Measurements from ENCODE around the gene ZFPM1.
A peak's percentile ranks its signal among the peaks of the same experiment; 100 is the strongest.
"Not testable (repeated sequence)": the region's sequence is repeated elsewhere in the genome, so short reads cannot be mapped to it uniquely, and the experiment has no call there.

The ZFPM1 gene

GRCh38 chr16:88482630-88483391, 29.7 kb downstream of the ZFPM1 start:
- peaks cover 8% of the 10 kb centered on the region for H3K36me3 Mint-ChIP-seq
- ATAC-seq (no peak), DNase-seq (ENCODE audit: low spot score in 2 of 2) (no peak)
- H3K9me3 Mint-ChIP-seq = no peaks in the 10 kb centered on the region
- H3K4me3 Mint-ChIP-seq = no peak overlapping the region
- peaks cover 53% of the 10 kb centered on the region for H3K4me1 Mint-ChIP-seq
- H3K27ac Mint-ChIP-seq = no peak overlapping the region

- Mint-ChIP-seq H3K36me3 (peaks cover 8% of the 10 kb centered on the region), H3K4me1 (peaks cover 48% of the 10 kb centered on the region), H3K9me3 (no peaks in the 10 kb centered on the region), H3K27ac (peak overlapping the region; percentile 20), H3K4me3 (no peak overlapping the region)
- ATAC-seq (no peak), DNase-seq (ENCODE audit: low spot score in 2 of 2) (no peak)
These were observed 30.2 kb downstream of the ZFPM1 start for GRCh38 chr16:88483392-88483641.

- ATAC-seq (no peak), DNase-seq (ENCODE audit: low spot score in 2 of 2) (no peak)
- no peak overlapping the region for H3K4me3 Mint-ChIP-seq
- H3K9me3 Mint-ChIP-seq = no peaks in the 10 kb centered on the region
- peaks cover 8% of the 10 kb centered on the region for H3K36me3 Mint-ChIP-seq
- H3K4me1 Mint-ChIP-seq = peaks cover 33% of the 10 kb centered on the region
- no peak overlapping the region for H3K27ac Mint-ChIP-seq
These were observed 31.7 kb downstream of the ZFPM1 start for GRCh38 chr16:88484505-88485365.

GRCh38 chr16:88485366-88485741, 32.3 kb downstream of the ZFPM1 start:
- peaks cover 13% of the 10 kb centered on the region for H3K36me3 Mint-ChIP-seq
- H3K9me3 Mint-ChIP-seq; ATAC-seq; DNase-seq (ENCODE audit: low spot score in 2 of 2); H3K27ac Mint-ChIP-seq; H3K4me3 Mint-ChIP-seq: not testable (repeated sequence)
- H3K4me1 Mint-ChIP-seq = peaks cover 27% of the 10 kb centered on the region

- Mint-ChIP-seq H3K9me3 (no peaks in the 10 kb centered on the region), H3K36me3 (peaks cover 16% of the 10 kb centered on the region), H3K4me1 (peaks cover 24% of the 10 kb centered on the region), H3K4me3 (no peak overlapping the region), H3K27ac (no peak overlapping the region)
- ATAC-seq (no peak), DNase-seq (ENCODE audit: low spot score in 2 of 2) (no peak)
These were observed 33.5 kb downstream of the ZFPM1 start for GRCh38 chr16:88486398-88487123.

- Mint-ChIP-seq H3K27ac (no peak overlapping the region), H3K36me3 (peaks cover 16% of the 10 kb centered on the region), H3K4me3 (no peak overlapping the region), H3K9me3 (no peaks in the 10 kb centered on the region), H3K4me1 (peaks cover 19% of the 10 kb centered on the region)
- ATAC-seq (no peak), DNase-seq (ENCODE audit: low spot score in 2 of 2) (no peak)
These were observed 34.0 kb downstream of the ZFPM1 start for GRCh38 chr16:88487124-88487432.

- no peaks in the 10 kb centered on the region for H3K9me3 Mint-ChIP-seq
- no peak overlapping the region for H3K4me3 Mint-ChIP-seq
- H3K4me1 Mint-ChIP-seq = peaks cover 19% of the 10 kb centered on the region
- ATAC-seq (no peak), DNase-seq (ENCODE audit: low spot score in 2 of 2) (no peak)
- peaks cover 16% of the 10 kb centered on the region for H3K36me3 Mint-ChIP-seq
- no peak overlapping the region for H3K27ac Mint-ChIP-seq
These were observed 35.1 kb downstream of the ZFPM1 start for GRCh38 chr16:88487920-88488851.

- ATAC-seq (no peak), DNase-seq (ENCODE audit: low spot score in 2 of 2) (no peak)
- Mint-ChIP-seq H3K27ac (no peak overlapping the region), H3K9me3 (no peaks in the 10 kb centered on the region), H3K4me1 (peaks cover 8% of the 10 kb centered on the region), H3K4me3 (no peak overlapping the region), H3K36me3 (peaks cover 16% of the 10 kb centered on the region)
These were observed 36.2 kb downstream of the ZFPM1 start for GRCh38 chr16:88489163-88489741.

- Mint-ChIP-seq H3K36me3 (peaks cover 8% of the 10 kb centered on the region), H3K27ac (no peak overlapping the region), H3K4me1 (peaks cover 6% of the 10 kb centered on the region), H3K4me3 (no peak overlapping the region), H3K9me3 (no peaks in the 10 kb centered on the region)
- ATAC-seq (no peak), DNase-seq (ENCODE audit: low spot score in 2 of 2) (no peak)
These were observed 38.0 kb downstream of the ZFPM1 start for GRCh38 chr16:88491001-88491559.

GRCh38 chr16:88491560-88492310, 38.7 kb downstream of the ZFPM1 start:
- H3K27ac Mint-ChIP-seq = no peak overlapping the region
- H3K9me3 Mint-ChIP-seq = no peaks in the 10 kb centered on the region
- no peak for ATAC-seq
- no peak overlapping the region for H3K4me3 Mint-ChIP-seq
- H3K4me1 Mint-ChIP-seq = peaks cover 6% of the 10 kb centered on the region
- peaks cover 8% of the 10 kb centered on the region for H3K36me3 Mint-ChIP-seq
- no peak for DNase-seq (ENCODE audit: low spot score in 2 of 2)

GRCh38 chr16:88493879-88494278, 40.8 kb downstream of the ZFPM1 start:
- no peak for DNase-seq (ENCODE audit: low spot score in 2 of 2)
- no peak for ATAC-seq
- Mint-ChIP-seq H3K4me1 (peaks cover 6% of the 10 kb centered on the region), H3K9me3 (no peaks in the 10 kb centered on the region), H3K36me3 (peaks cover 8% of the 10 kb centered on the region), H3K4me3 (no peak overlapping the region), H3K27ac (no peak overlapping the region)

GRCh38 chr16:88494335-88495154, 41.5 kb downstream of the ZFPM1 start:
- ATAC-seq = no peak
- Mint-ChIP-seq H3K27ac (peak overlapping the region; percentile 29), H3K4me3 (no peak overlapping the region), H3K4me1 (peaks cover 6% of the 10 kb centered on the region), H3K9me3 (no peaks in the 10 kb centered on the region), H3K36me3 (peaks cover 8% of the 10 kb centered on the region)
- DNase-seq (ENCODE audit: low spot score in 2 of 2) = no peak

- Mint-ChIP-seq H3K9me3 (no peaks in the 10 kb centered on the region), H3K4me1 (peaks cover 6% of the 10 kb centered on the region), H3K36me3 (peaks cover 3% of the 10 kb centered on the region), H3K27ac (peak overlapping the region; percentile 29), H3K4me3 (no peak overlapping the region)
- DNase-seq (ENCODE audit: low spot score in 2 of 2) (no peak), ATAC-seq (no peak)
These were observed 42.2 kb downstream of the ZFPM1 start for GRCh38 chr16:88495268-88495772.
